ENCODE measurements around the gene EXOC4.

Gene EXOC4

GRCh38 chr7:133354546-133355324, 101.9 kb downstream of the EXOC4 start:
- no peak overlapping the region for H3K27ac ChIP-seq
- no peak for TF ChIP-seq ZFX (IDR thresholded peaks at IDR 0.05)
- TF ChIP-seq, protein P1, sequence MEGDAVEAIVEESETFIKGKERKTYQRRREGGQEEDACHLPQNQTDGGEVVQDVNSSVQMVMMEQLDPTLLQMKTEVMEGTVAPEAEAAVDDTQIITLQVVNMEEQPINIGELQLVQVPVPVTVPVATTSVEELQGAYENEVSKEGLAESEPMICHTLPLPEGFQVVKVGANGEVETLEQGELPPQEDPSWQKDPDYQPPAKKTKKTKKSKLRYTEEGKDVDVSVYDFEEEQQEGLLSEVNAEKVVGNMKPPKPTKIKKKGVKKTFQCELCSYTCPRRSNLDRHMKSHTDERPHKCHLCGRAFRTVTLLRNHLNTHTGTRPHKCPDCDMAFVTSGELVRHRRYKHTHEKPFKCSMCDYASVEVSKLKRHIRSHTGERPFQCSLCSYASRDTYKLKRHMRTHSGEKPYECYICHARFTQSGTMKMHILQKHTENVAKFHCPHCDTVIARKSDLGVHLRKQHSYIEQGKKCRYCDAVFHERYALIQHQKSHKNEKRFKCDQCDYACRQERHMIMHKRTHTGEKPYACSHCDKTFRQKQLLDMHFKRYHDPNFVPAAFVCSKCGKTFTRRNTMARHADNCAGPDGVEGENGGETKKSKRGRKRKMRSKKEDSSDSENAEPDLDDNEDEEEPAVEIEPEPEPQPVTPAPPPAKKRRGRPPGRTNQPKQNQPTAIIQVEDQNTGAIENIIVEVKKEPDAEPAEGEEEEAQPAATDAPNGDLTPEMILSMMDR (conservative IDR thresholded peaks at IDR 0.05) = no peak

GRCh38 chr7:133355325-133355708, 102.4 kb downstream of the EXOC4 start:
- no peak overlapping the region for H3K27ac ChIP-seq
- no peak for TF ChIP-seq ZFX (IDR thresholded peaks at IDR 0.05)
- TF ChIP-seq, protein P1 (conservative IDR thresholded peaks at IDR 0.05) = no peak

- no peak for TF ChIP-seq ZFX (IDR thresholded peaks at IDR 0.05)
- TF ChIP-seq, protein P1 (conservative IDR thresholded peaks at IDR 0.05) = no peak
- H3K27ac ChIP-seq = no peak overlapping the region
These were observed 102.9 kb downstream of the EXOC4 start for GRCh38 chr7:133355822-133356221.

DNA sequence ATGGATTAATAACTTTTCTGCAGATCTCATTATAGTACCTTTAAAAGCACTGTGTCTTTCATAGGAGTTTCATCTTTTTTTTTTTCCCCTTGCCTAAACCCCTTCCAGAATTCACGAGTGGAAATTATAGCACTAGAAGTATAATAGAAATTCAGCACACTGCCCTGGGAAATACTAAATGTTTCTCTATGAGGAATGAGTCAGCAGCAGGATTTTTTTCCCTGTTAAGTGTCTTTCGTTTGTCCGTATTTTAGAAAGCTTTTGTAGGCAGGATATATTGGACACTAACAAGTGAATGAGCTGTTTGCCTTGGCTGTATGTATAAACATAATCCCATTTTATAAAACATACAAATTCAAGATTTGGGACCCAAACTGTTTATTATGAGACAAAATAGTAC, 105.8 kb downstream of the EXOC4 start:
- no peak for TF ChIP-seq ZFX (IDR thresholded peaks at IDR 0.05)
- TF ChIP-seq, protein P1 (conservative IDR thresholded peaks at IDR 0.05) = no peak
- H3K27ac ChIP-seq = no peak overlapping the region

- no peak for TF ChIP-seq ZFX (IDR thresholded peaks at IDR 0.05)
- TF ChIP-seq, protein P1 (conservative IDR thresholded peaks at IDR 0.05) = no peak
- H3K27ac ChIP-seq = no peak overlapping the region
These were observed 106.6 kb downstream of the EXOC4 start for GRCh38 chr7:133359449-133359848.

GRCh38 chr7:133360201-133360600, 107.3 kb downstream of the EXOC4 start:
- H3K27ac ChIP-seq = no peak overlapping the region

DNA sequence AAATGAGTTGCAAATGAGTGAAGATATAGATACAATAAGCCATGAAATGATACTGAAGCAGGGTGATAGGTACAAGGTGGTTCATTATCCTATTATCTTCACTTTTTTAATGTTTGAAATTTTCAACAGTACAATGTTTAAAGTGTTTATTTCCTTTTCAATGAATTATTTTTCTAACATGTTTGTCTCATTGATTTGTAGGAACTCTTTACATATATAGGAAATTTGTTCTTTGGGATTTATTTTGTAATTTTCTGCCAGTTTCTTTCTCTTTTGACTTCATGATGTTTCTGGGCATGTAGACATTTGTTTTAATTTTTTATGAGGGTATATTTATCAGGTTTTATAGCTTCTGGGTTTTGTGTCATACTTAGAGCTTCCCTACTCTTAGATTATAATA, 108.9 kb downstream of the EXOC4 start:
- TF ChIP-seq ZFX (IDR thresholded peaks at IDR 0.05) = no peak
- TF ChIP-seq, protein P1 (conservative IDR thresholded peaks at IDR 0.05) = no peak
- H3K27ac ChIP-seq = no peak overlapping the region

More at GRCh38 chr7:133360201-133360600, 107.3 kb downstream of the EXOC4 start:
- no peak for TF ChIP-seq ZFX (IDR thresholded peaks at IDR 0.05)
- TF ChIP-seq, protein P1 (conservative IDR thresholded peaks at IDR 0.05) = no peak
